Activated CD4-positive, alpha-beta T cell treated with anti-CD3 and anti-CD28 coated beads, Interleukin-2, amount 10 ng/mL, durations not matched to agents 7 days and 5 days (primary cell): ENCODE measurements around the gene CBFB. TPM values are rescaled to one million over a fixed set of nuclear protein-coding genes. Genes with fewer than 3 reads are reported as not detected.

Experiments
- CTCF ChIA-PET: fragments of 350-600 bp; sonication (Branson Sonifier 250); formaldehyde crosslinking; loops from one replicate; lab custom pipeline; 2021; ENCODE audit warnings: antibody characterized with exemption; lab: Charles Lee
- POLR2A ChIA-PET: fragments of 350-600 bp; sonication (Branson Sonifier 250); formaldehyde crosslinking; loops from one replicate; lab custom pipeline; 2021; ENCODE audit warnings: antibody characterized with exemption; lab: Charles Lee
- DNase-seq: peaks from one replicate; pipeline ENCODE4 v3.0.0-alpha.2; 2020
- H3K27ac Mint-ChIP-seq: one replicate; pipeline ENCODE4 v1.8.0; 2021; ENCODE audit warnings: mild to moderate bottlenecking, moderate library complexity, mixed read lengths
- H3K27me3 Mint-ChIP-seq: one replicate; pipeline ENCODE4 v1.8.0; 2021; ENCODE audit warnings: mixed read lengths
- H3K36me3 Mint-ChIP-seq: one replicate; pipeline ENCODE4 v1.8.0; 2021; ENCODE audit warnings: low read depth, mixed read lengths
- H3K4me1 Mint-ChIP-seq: one replicate; pipeline ENCODE4 v1.8.0; 2021; ENCODE audit warnings: mixed read lengths
- H3K4me3 Mint-ChIP-seq: one replicate; pipeline ENCODE4 v1.8.0; 2021; ENCODE audit warnings: mild to moderate bottlenecking, moderate library complexity, mixed read lengths
- H3K9me3 Mint-ChIP-seq: one replicate; pipeline ENCODE4 v1.8.0; 2021; ENCODE audit warnings: mixed read lengths
- total RNA-seq, 2 experiments: library from RNA; stranded (reverse); gene quantifications; one replicate each; pipeline ENCODE4 v1.2.3, GENCODE V29; 2021

The CBFB gene
- total RNA-seq, 2 experiments from 2014 or later: 218 to 222 TPM

DNA sequence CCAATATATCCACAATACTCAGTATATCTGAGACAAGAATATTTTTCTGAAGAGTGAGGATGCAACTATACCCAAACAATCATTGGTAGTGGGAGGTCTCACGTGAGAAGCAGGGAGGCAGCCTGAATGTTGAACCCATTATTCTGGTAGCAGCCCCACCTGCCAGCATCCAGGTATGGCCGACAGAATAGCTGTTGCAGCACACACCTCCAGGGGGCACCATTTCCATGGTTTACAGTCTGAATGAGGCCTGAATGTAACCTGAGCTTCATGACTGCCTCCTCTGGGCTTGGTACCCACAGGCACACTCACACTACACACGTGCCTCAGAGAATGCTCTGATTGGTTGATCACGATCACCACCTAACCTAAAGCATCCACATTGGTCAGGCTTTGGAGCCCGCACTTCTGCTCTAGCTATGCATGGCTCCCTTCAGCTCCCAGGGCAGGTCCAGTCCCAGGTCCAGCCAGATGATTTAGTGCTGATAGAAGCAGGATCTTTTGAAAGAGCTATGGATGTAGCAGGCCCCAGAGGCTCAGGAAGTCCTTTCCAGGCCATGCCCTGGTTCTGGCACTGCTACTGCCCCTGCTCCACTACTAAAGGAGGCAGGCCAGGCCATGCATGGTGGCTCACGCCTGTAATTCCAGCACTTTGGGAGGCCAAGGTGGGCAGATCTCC lies 11.0 kb upstream of the CBFB start:
- CTCF ChIA-PET: interaction anchor here (0.6 to 11.2 kb wide), 60 partner anchors 10 to 231 kb away, joined by 3 to 129 read pairs (median 5); partner anchors contain the start of genes B3GNT9, CBFB, CES3 and CES4A
- POLR2A ChIA-PET: interaction anchor here (1.0 to 1.2 kb wide), 2 partner anchors 10 to 135 kb away, joined by 3 to 4 read pairs; no protein-coding TSS in a partner anchor
- H3K9me3 Mint-ChIP-seq: no peaks in the 10 kb centered on the region
- no peaks in the 10 kb centered on the region for H3K36me3 Mint-ChIP-seq
- H3K27me3 Mint-ChIP-seq: no peaks in the 10 kb centered on the region
- peak; percentile 94 for DNase-seq
- peaks cover 42% of the 10 kb centered on the region for H3K4me1 Mint-ChIP-seq
- no peak overlapping the region for H3K4me3 Mint-ChIP-seq
- H3K27ac Mint-ChIP-seq: peak overlapping the region; percentile 46

DNA sequence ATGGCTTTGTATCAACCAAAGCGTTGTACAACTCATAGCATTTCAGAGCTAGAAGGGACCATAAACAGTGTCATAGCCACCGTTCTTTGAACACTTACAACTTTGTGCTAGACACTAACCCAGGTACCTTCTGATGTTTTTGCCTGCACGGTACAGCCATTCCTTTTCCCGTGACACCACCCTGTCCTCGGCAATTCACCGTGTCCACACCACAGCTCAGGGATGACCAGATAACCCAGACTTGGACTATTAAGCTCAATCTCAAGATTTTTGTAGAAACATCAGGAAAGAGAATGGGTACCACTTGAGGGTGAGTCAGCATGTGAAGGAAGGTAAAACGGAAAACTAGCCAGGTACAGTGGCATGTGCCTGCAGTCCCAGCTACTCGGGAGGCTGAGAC lies 9.8 kb upstream of the CBFB start:
- Mint-ChIP-seq H3K36me3 (no peaks in the 10 kb centered on the region), H3K27me3 (no peaks in the 10 kb centered on the region), H3K4me3 (no peak overlapping the region), H3K9me3 (no peaks in the 10 kb centered on the region), H3K4me1 (peaks cover 40% of the 10 kb centered on the region), H3K27ac (no peak overlapping the region)
- ChIA-PET CTCF (interaction anchor here (0.7 to 11.2 kb wide), 17 partner anchors 9 to 433 kb away, joined by 3 to 129 read pairs (median 6); partner anchors contain the start of genes B3GNT9, CBFB, FBXL8 and TRADD), POLR2A (no interaction called here)
- DNase-seq: no peak

DNA sequence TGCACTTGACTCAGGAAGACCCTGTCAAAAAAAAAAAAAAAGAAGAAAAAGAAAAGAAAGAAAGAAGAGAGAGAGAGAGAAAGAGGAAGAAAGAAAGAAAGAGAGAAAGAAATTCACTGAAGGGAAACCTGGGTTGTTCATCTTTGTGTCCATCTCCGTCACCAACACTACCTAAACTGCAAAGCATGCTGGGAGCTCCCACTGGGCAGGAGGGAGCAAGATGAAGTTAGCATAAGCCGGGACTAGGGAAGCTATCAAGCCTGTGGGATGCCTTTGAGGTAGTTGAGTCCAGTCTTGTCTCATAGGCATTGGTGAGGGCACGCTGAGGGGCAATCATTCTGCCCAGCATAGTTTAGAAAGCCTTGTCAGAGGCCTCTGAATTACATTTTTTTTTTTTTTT lies 7.6 kb upstream of the CBFB start:
- Mint-ChIP-seq H3K4me1 (peaks cover 34% of the 10 kb centered on the region), H3K27me3 (no peaks in the 10 kb centered on the region), H3K36me3 (no peaks in the 10 kb centered on the region), H3K9me3 (no peaks in the 10 kb centered on the region), H3K4me3 (no peak overlapping the region), H3K27ac (no peak overlapping the region)
- ChIA-PET CTCF (interaction anchor here (0.6 to 11.2 kb wide), 5 partner anchors 10 to 188 kb away, joined by 3 to 129 read pairs (median 4); partner anchors contain the start of genes B3GNT9 and CES3), POLR2A (no interaction called here)
- no peak for DNase-seq

DNA sequence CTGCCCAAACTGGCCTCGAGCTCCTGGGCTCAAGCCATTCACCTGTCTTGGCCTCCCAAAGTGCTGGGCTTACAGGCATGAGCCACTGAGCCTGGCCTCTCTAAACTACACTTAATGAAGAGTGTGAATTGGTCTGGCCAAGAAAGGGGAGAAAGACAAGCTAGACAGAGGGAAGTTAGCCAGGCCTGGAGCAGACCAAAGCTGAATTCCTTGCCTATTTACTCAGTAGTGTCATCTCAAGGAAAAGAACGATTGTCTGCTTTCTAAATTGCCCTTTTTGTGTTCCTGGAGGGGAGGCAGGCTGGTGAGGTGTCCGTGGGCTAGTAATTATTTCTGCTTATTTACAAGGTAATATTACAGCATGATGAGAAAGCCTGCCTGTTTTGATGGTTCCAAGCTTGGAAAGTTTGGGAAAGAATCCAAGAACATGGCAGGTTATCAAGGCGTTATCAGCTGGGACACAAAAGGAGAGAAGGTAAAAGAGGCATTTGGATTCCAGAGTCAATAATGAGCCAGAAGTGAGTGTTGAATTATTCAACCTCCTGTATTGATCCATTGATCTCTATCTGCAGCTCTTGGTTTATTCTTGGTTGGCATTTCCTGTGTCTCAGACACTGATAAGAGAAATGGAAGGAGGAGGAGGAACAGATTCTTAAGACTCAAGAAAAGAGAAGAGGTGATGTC lies 6.3 kb upstream of the CBFB start:
- ChIA-PET POLR2A (interaction anchor here (0.6 to 1.4 kb wide), 2 partner anchors 9 to 10 kb away, joined by 3 read pairs; no protein-coding TSS in a partner anchor), CTCF (interaction anchor here (0.6 to 1.9 kb wide), 12 partner anchors 9 to 140 kb away, joined by 3 to 8 read pairs (median 4); no protein-coding TSS in a partner anchor)
- Mint-ChIP-seq H3K36me3 (no peaks in the 10 kb centered on the region), H3K9me3 (no peaks in the 10 kb centered on the region), H3K4me1 (peaks cover 35% of the 10 kb centered on the region), H3K4me3 (no peak overlapping the region), H3K27ac (no peak overlapping the region), H3K27me3 (no peaks in the 10 kb centered on the region)
- DNase-seq: no peak

DNA sequence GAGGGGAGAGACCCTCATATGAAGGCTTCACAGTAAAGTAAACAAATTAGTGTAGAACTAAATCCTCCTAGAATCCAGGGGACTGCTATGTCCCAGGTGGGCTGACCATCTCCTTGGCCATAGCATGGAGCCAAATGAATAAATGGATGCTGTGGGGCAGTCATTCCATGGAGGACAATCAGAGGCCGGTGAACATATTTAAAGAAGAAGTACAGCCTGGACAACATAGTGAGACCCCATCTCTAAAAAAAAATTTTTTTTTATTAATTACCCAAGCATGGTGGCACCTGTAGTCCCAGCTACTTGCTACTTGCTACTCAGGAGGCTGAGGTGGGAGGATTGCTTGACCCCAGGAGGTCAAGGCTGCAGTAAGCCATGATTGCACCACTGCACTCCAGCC lies 5.3 kb upstream of the CBFB start:
- Mint-ChIP-seq H3K36me3 (no peaks in the 10 kb centered on the region), H3K9me3 (no peaks in the 10 kb centered on the region), H3K27me3 (no peaks in the 10 kb centered on the region), H3K4me1 (peaks cover 35% of the 10 kb centered on the region), H3K27ac (no peak overlapping the region), H3K4me3 (no peak overlapping the region)
- CTCF ChIA-PET: interaction anchor here (1.0 to 1.6 kb wide), 2 partner anchors 11 to 132 kb away, joined by 3 to 4 read pairs; no protein-coding TSS in a partner anchor
- DNase-seq: no peak
- POLR2A ChIA-PET: no interaction called here

DNA sequence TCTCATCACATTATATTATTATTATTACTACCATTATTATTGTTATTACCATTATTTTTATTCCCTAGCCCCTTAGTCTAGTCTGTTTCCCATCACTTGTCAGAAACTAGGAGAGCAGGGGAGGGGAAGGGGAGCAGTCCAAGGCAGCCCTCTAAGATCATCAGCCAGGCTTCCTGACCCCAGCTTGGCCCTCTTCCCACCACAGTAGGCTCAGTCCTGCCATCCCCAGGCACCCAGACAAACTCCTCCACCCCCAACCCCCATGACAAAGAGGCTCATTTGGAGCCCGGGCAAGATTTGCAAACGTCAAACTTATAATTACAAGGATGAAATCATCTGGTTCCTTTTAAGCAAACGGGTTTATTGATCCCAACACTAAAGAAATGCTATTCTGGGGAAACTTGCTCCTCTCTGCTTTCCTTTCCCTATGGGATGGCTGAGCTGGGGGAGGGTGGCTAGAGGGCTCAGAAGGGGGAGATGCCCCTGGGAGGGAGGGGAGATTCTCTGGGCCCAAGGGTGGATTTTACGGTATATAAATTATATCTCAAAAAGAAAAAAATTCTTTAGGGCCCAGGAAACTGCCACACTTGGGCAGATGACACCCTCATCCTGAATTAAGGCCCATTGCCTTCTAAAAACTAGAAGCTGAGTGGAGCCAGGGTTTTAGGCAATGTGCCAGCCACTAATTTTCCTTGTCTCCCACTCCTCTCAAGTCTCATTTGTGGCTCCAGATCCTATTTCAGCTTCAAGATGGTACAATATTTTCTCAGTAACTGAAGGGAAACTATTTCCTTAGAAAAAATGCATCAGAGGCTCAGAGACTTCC lies 4.4 kb upstream of the CBFB start:
- Mint-ChIP-seq H3K27ac (peak overlapping the region; percentile 36), H3K9me3 (no peaks in the 10 kb centered on the region), H3K36me3 (no peaks in the 10 kb centered on the region), H3K4me1 (peaks cover 35% of the 10 kb centered on the region), H3K4me3 (no peak overlapping the region), H3K27me3 (no peaks in the 10 kb centered on the region)
- ChIA-PET POLR2A (no interaction called here), CTCF (interaction anchor here (1.0 to 1.6 kb wide), 2 partner anchors 12 to 131 kb away, joined by 3 to 4 read pairs; no protein-coding TSS in a partner anchor)
- no peak for DNase-seq

DNA sequence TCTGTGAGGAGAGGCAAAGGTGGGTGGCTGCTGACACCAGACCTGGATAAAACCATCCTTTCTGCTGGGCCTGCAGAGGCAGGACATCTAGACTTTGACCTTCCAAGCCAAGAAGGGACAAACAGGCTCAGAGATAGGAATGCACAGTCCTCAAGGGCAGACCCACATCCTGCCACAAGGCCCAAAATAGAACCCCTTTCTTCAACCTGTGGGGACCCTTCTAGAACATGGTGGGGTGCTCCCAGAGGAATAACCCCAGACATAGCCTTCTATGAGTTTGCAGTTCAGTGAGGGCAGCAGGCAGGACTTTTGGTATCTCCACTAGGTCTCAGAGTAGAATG lies 3.8 kb upstream of the CBFB start:
- no peaks in the 10 kb centered on the region for H3K27me3 Mint-ChIP-seq
- H3K4me3 Mint-ChIP-seq: no peak overlapping the region
- ChIA-PET CTCF (interaction anchor here (0.6 to 3.3 kb wide), 3 partner anchors 26 to 130 kb away, joined by 4 to 11 read pairs (median 4); no protein-coding TSS in a partner anchor), POLR2A (interaction anchor here (0.6 kb wide), 1 partner anchor 249 kb away, joined by 6 read pairs; no protein-coding TSS in a partner anchor)
- H3K4me1 Mint-ChIP-seq: peaks cover 38% of the 10 kb centered on the region
- no peak overlapping the region for H3K27ac Mint-ChIP-seq
- no peak for DNase-seq
- peaks cover 4% of the 10 kb centered on the region for H3K36me3 Mint-ChIP-seq
- no peaks in the 10 kb centered on the region for H3K9me3 Mint-ChIP-seq

DNA sequence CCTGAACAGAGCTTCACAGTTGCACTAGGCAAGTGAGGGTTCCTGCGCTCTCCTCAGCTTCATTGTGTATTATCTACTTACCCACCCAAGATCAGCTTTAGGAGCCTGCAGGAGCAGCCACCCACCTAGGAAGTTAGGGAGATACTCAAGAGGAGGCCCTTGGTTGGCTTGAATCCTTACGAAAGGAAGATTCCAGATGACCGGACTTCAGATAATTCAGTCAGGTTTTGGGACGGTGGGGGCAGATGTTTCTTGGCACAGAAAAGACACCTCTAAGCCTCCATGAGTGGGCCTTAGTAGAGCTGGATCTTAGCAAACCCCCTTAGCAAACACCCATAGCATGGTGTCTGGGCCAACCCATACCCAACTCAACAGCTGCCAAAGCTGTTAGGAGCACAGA lies 2.4 kb upstream of the CBFB start:
- ChIA-PET CTCF (interaction anchor here (0.6 to 5.4 kb wide), 11 partner anchors 9 to 179 kb away, joined by 3 to 54 read pairs (median 3); no protein-coding TSS in a partner anchor), POLR2A (interaction anchor here (0.5 kb wide), 1 partner anchor 198 kb away, joined by 3 read pairs; no protein-coding TSS in a partner anchor)
- H3K9me3 Mint-ChIP-seq: no peaks in the 10 kb centered on the region
- peaks cover 48% of the 10 kb centered on the region for H3K4me1 Mint-ChIP-seq
- no peaks in the 10 kb centered on the region for H3K27me3 Mint-ChIP-seq
- no peak overlapping the region for H3K4me3 Mint-ChIP-seq
- no peak for DNase-seq
- H3K27ac Mint-ChIP-seq: no peak overlapping the region
- H3K36me3 Mint-ChIP-seq: peaks cover 16% of the 10 kb centered on the region

DNA sequence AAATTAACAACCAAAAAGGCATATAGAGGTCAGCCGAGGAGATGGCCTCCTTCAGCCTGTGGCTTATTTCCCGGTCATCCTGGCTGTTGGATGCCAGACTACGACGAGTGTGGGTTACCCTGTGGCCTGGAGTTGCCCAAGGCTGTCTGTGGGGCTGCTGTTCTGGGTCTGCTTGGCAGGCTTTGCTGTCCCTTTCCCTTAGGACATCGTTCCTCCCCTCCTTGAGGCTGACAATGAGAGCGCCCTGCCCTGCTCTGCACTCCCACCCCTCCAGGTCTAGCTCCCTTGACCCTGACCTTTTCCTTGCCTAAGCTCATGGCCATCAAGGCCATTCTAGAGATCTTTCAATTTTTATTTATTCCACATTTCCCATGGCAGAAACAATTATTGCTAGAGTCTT lies 1.9 kb upstream of the CBFB start:
- no peaks in the 10 kb centered on the region for H3K27me3 Mint-ChIP-seq
- peak overlapping the region; percentile 39 for H3K4me3 Mint-ChIP-seq
- peaks cover 21% of the 10 kb centered on the region for H3K36me3 Mint-ChIP-seq
- H3K4me1 Mint-ChIP-seq: peaks cover 53% of the 10 kb centered on the region
- peak overlapping the region; percentile 46 for H3K27ac Mint-ChIP-seq
- CTCF ChIA-PET: interaction anchor here (1.0 to 5.4 kb wide), 9 partner anchors 9 to 150 kb away, joined by 3 to 54 read pairs (median 4); no protein-coding TSS in a partner anchor
- DNase-seq: no peak
- H3K9me3 Mint-ChIP-seq: no peaks in the 10 kb centered on the region
- POLR2A ChIA-PET: no interaction called here

DNA sequence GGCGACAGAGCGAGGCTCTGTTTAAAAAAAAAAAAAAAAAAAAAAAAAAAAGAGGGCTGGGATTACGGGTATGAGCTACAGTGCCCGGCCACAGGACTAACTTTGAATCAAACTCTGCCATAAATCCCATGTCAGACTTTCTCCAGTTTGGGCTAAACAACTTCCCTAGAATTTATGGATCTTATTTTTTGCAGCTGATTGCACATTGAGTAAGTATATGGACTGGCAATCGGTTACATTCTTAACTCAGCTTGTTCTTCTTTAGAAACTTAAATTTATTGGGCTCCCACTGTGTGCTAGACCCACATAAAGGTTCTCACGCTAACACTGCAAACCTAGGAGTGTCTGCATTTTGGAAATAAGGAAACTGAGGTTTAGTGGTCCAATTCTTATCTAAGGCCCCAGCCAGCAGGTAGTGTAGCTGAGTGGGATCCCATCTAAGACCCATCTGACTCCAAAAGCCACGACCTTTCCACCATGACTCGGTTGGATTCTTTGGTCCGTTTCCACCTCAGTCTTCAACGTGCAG lies 718 bp upstream of the CBFB start:
- H3K4me1 Mint-ChIP-seq: peaks cover 57% of the 10 kb centered on the region
- no peak for DNase-seq
- peak overlapping the region; percentile 92 for H3K4me3 Mint-ChIP-seq

DNA sequence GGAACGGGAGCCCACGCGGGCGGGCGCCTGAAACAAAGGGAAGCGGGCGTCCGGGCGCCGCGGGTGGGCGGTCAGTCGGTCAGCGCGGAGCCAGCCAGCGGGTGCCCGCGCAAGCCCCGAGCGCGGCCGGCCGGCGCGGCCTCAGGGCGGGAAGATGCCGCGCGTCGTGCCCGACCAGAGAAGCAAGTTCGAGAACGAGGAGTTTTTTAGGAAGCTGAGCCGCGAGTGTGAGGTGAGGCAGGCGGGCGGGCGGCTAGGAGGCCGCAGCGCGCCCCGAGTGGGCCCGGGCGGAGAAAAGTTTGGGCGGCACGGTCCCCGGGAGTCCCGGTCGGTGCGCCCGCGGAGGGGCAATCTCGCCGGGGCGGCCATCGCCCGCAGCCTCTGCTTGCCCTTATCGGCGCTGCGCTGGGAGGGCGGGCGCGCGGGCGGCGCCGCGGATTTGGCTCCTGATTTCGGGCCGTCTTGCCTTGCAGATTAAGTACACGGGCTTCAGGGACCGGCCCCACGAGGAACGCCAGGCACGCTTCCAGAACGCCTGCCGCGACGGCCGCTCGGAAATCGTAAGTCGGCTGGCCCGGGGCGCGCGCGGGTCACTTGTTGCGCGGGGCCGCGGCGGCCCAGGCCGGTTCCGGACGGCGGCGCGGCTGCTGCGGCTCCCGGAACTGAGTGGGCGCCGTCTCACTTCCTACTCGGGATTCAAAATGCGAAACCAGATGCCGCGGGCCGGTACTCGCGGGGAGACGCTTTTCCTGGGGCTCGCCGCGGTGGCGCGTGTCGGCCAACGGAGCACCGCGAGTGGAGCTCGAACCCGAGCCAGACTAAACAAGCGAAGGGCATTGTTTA lies 526 bp downstream of the CBFB start:
- Mint-ChIP-seq H3K4me1 (peaks cover 57% of the 10 kb centered on the region), H3K27me3 (no peaks in the 10 kb centered on the region), H3K4me3 (peak overlapping the region; percentile 92)

More for the DNA sequence above, 718 bp upstream of the CBFB start:
- no peaks in the 10 kb centered on the region for H3K9me3 Mint-ChIP-seq
- POLR2A ChIA-PET: interaction anchor here (0.7 to 1.1 kb wide), 3 partner anchors 10 to 105 kb away, joined by 3 to 5 read pairs (median 3); no protein-coding TSS in a partner anchor
- CTCF ChIA-PET: interaction anchor here (0.6 to 5.4 kb wide), 12 partner anchors 11 to 148 kb away, joined by 3 to 54 read pairs (median 4); partner anchors contain the start of gene B3GNT9
- no peaks in the 10 kb centered on the region for H3K27me3 Mint-ChIP-seq
- peaks cover 32% of the 10 kb centered on the region for H3K36me3 Mint-ChIP-seq
- peak overlapping the region; percentile 94 for H3K27ac Mint-ChIP-seq

More for the DNA sequence above, 526 bp downstream of the CBFB start:
- ChIA-PET POLR2A (interaction anchor here (0.7 kb wide), 1 partner anchor 26 kb away, joined by 5 read pairs; no protein-coding TSS in a partner anchor), CTCF (interaction anchor here (1.0 to 5.4 kb wide), 7 partner anchors 12 to 106 kb away, joined by 3 to 54 read pairs (median 4); no protein-coding TSS in a partner anchor)
- H3K27ac Mint-ChIP-seq: peak overlapping the region; percentile 89
- H3K9me3 Mint-ChIP-seq: no peaks in the 10 kb centered on the region
- H3K36me3 Mint-ChIP-seq: peaks cover 38% of the 10 kb centered on the region
- peak; percentile 64 for DNase-seq
